ENCODE results near the gene DDX10.

DNA sequence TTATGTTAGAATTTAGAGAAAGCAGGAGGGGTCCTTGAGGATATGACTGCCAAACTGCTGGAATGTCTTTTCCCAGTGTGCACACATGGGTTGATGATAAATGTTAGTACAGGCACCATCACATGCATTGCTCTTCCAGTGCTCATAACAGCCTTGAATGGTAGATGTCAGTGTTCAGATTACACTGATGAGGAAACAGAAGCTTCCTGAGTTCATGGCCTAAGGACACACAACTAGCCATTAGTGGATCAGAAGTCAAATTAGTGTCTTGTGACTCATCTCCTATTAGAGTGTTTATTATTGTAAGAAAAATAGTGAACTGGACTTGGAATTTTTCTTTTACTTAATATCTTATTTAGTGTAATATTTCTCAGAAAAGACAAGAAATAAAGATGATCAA is 241.5 kb downstream of the DDX10 start:
- TF ChIP-seq, protein P1, sequence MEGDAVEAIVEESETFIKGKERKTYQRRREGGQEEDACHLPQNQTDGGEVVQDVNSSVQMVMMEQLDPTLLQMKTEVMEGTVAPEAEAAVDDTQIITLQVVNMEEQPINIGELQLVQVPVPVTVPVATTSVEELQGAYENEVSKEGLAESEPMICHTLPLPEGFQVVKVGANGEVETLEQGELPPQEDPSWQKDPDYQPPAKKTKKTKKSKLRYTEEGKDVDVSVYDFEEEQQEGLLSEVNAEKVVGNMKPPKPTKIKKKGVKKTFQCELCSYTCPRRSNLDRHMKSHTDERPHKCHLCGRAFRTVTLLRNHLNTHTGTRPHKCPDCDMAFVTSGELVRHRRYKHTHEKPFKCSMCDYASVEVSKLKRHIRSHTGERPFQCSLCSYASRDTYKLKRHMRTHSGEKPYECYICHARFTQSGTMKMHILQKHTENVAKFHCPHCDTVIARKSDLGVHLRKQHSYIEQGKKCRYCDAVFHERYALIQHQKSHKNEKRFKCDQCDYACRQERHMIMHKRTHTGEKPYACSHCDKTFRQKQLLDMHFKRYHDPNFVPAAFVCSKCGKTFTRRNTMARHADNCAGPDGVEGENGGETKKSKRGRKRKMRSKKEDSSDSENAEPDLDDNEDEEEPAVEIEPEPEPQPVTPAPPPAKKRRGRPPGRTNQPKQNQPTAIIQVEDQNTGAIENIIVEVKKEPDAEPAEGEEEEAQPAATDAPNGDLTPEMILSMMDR (IDR thresholded peaks at IDR 0.05; ENCODE audit: low read depth, low read length, missing input control), result no peak
- TF ChIP-seq, protein P2, sequence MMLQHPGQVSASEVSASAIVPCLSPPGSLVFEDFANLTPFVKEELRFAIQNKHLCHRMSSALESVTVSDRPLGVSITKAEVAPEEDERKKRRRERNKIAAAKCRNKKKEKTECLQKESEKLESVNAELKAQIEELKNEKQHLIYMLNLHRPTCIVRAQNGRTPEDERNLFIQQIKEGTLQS (IDR thresholded peaks at IDR 0.05), result no peak
- no peak for TF ChIP-seq TAF1 (conservative IDR thresholded peaks at IDR 0.05)
- TF ChIP-seq, protein P3, sequence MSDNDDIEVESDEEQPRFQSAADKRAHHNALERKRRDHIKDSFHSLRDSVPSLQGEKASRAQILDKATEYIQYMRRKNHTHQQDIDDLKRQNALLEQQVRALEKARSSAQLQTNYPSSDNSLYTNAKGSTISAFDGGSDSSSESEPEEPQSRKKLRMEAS (IDR thresholded peaks at IDR 0.05), result no peak
- TF ChIP-seq YY1 (IDR thresholded peaks at IDR 0.05), result no peak
- no peak for TF ChIP-seq FOXA1 (IDR thresholded peaks at IDR 0.05)
